Right lobe of liver (tissue), 6 donors: Measurements from ENCODE around the gene NYAP1. TPM values are rescaled to one million over a fixed set of nuclear protein-coding genes. Genes with fewer than 3 reads are reported as not detected.

Experiments used
- ATAC-seq, 4 donors: fragments of 200-7000 bp; cut with Tn5 transposase; one replicate each; pipeline ENCODE4 v1.9.1; 2020; ENCODE audit warnings: mild to moderate bottlenecking in 4 of 4, moderate library complexity in 4 of 4
- DNase-seq, 3 donors: peaks; one replicate each; pipeline ENCODE4 v3.0.0-alpha.2; 2020
- H3K27ac ChIP-seq, 3 donors: fragments of 200-600 bp; one replicate each; pipeline ENCODE4 v1.8.0; 2022
- H3K27me3 ChIP-seq, 2 donors: fragments of 200-600 bp; one replicate each; pipeline ENCODE4 v1.8.0; 2022
- H3K36me3 ChIP-seq, 4 donors: fragments of 200-600 bp; sonication (generic) in 1 of 4; one replicate each; pipeline versions ENCODE4 v1.5.1 to v1.8.0; 2017 to 2022; ENCODE audit warnings: control low read depth in 1 of 4
- H3K4me1 ChIP-seq, 4 donors: fragments of 200-600 bp; sonication (generic) in 1 of 4; one replicate each; pipeline versions ENCODE4 v1.5.1 to v1.8.0; 2017 to 2022; ENCODE audit warnings: control low read depth in 1 of 4
- H3K4me3 ChIP-seq, 3 donors: fragments of 200-600 bp; one replicate each; pipeline ENCODE4 v1.8.0; 2022
- H3K9me3 ChIP-seq, 4 donors: fragments of 200-600 bp; sonication (generic) in 1 of 4; one replicate each; pipeline versions ENCODE4 v1.5.1 to v1.8.0; 2017 to 2022; ENCODE audit warnings: control low read depth in 1 of 4
- POLR2A ChIP-seq: fragments of 450-650 bp; IDR thresholded peaks from one replicate; pipeline ENCODE4 v1.6.1; 2017; ENCODE audit warnings: antibody characterized with exemption, mild to moderate bottlenecking
- WGBS: methylation state at CpG from one replicate; pipeline ENCODE4 v1.1.6; 2018; ENCODE audit warnings: low coverage, low lambda C conversion rate; ENCODE audit not compliant: insufficient coverage; ENCODE audit errors: missing lambda C conversion rate; 5-methylcytosine and 5-hydroxymethylcytosine counted together
- intact Hi-C, 2 donors: fragments of 100-400 bp; cut with DNase I; formaldehyde crosslinking; loops; one replicate each; pipeline versions ENCODE4 v1.11.2 to v1.14.1; 2022
- total RNA-seq, 6 experiments: library from RNA; depleted of rRNA in 2 of 6; stranded (reverse); fragments of >200 nt in 2 of 6; fragmentation: NEBNext Ultra II Directional in 3 of 6; extraction: Animal tissue kit (Norgen Biotek cat#: 25700) in 3 of 6; gene quantifications; one replicate each; pipeline versions ENCODE4 v1.1.0 to v1.2.4, GENCODE V29; 2016 to 2023
- TF ChIP-seq, protein P1 (sequence below), 4 donors: fragments of 200-600 bp in 3 of 4; fragments of 450-650 bp in 1 of 4; IDR thresholded peaks; one replicate each; pipeline versions ENCODE4 v1.5.1 to v1.8.0; 2016 to 2022; ENCODE audit warnings: antibody characterized with exemption in 4 of 4, mild to moderate bottlenecking in 2 of 4
- donor health status: DM: no; HTN: yes; CAD: no.
- donor health status: DM: no; HTN: no; CAD: no.
- donor health status: DM: no; HTN: no; CAD: no.
- donor health status: DM: no; HTN: yes; CAD: no.
- donor health status: DM: no; HTN: yes; CAD: no.

NYAP1 gene
- total RNA-seq, 6 experiments from 2014 or later = 0.06 to 0.74 (median 0.32) TPM

- TF ChIP-seq, protein P1, sequence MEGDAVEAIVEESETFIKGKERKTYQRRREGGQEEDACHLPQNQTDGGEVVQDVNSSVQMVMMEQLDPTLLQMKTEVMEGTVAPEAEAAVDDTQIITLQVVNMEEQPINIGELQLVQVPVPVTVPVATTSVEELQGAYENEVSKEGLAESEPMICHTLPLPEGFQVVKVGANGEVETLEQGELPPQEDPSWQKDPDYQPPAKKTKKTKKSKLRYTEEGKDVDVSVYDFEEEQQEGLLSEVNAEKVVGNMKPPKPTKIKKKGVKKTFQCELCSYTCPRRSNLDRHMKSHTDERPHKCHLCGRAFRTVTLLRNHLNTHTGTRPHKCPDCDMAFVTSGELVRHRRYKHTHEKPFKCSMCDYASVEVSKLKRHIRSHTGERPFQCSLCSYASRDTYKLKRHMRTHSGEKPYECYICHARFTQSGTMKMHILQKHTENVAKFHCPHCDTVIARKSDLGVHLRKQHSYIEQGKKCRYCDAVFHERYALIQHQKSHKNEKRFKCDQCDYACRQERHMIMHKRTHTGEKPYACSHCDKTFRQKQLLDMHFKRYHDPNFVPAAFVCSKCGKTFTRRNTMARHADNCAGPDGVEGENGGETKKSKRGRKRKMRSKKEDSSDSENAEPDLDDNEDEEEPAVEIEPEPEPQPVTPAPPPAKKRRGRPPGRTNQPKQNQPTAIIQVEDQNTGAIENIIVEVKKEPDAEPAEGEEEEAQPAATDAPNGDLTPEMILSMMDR (IDR thresholded peaks at IDR 0.05) = peak; percentile 50 to 77 (median 68)
- no peak for TF ChIP-seq POLR2A
- 19% methylated on average over 2 of the region's 17 CpGs for whole genome bisulfite sequencing
- peaks cover 0 to 14% (median 2%) of the 10 kb centered on the region in 4 donors for H3K4me1 ChIP-seq
- no peak overlapping the region for H3K4me3 ChIP-seq
- no peaks in the 10 kb centered on the region for H3K9me3 ChIP-seq
- DNase-seq (peak; percentile 74 to 81 (median 78)), ATAC-seq (peak; percentile 84 to 90 (median 88))
- no peak overlapping the region for H3K27ac ChIP-seq
- no peaks in the 10 kb centered on the region for H3K27me3 ChIP-seq
- peaks cover 0 to 1% (median 0%) of the 10 kb centered on the region in 4 donors for H3K36me3 ChIP-seq
- intact Hi-C loops = no loop called here
Observed at GRCh38 chr7:100465702-100466311, 17.9 kb upstream of the NYAP1 start.

DNA sequence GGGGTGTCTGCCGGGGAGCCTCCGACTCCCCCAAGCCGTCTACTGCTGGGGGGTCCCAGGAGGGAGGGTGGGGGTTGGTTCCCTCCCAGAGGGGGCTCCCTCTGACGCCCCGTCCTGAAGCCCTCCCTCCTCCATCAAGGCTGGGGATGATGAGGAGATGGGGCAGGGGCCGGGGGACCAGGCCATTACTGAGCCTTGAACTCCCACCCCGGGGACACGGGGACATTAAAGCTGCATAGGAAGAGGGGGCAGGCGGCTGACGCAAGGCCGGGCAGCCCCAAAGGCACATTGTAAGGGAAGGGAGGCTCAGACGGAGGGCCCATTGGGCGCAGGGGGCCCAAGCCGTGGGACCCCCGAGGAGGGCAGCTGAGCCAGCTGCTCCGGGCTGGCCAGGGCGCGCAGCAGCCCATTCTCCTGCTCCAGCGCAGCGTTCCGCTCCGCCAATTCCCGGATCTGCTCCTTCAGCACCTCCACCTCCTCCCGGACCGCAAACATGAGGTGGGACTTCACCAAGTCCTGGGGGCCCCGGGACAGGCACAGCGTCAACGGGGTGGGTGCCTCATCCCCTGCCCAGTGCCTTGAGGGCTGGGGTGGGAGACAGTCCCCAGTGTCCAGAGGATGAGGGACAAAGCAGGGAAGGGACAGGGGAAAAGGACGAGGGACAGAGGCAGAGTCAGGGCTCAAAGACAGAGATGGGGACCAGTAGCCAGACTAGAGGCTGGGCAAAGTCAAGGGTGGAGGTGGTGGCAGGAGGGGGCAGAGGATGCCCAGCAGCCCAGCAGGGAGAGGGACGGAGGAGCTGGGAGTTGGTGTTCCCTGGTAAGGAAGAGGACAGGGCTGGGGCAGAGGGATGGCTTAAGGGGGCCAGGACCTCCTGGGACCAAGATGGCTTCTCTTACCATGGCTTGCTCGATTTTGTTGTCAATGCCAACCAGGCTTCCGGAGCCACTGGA, 16.8 kb upstream of the NYAP1 start:
- intact Hi-C loops = no loop called here
- DNase-seq (no peak), ATAC-seq (no peak)
- Histone ChIP-seq H3K27me3 (no peaks in the 10 kb centered on the region), H3K9me3 (no peaks in the 10 kb centered on the region), H3K27ac (no peak overlapping the region), H3K4me3 (no peak overlapping the region), H3K4me1 (peaks cover 0 to 14% (median 2%) of the 10 kb centered on the region in 4 donors), H3K36me3 (peaks cover 0 to 1% (median 0%) of the 10 kb centered on the region in 4 donors)
- WGBS = 56% methylated on average over 15 of the region's 32 CpGs
- TF ChIP-seq POLR2A = no peak
- TF ChIP-seq, protein P1 (IDR thresholded peaks at IDR 0.05) = no peak

- peaks cover 0 to 1% (median 0%) of the 10 kb centered on the region in 4 donors for H3K36me3 ChIP-seq
- intact Hi-C loops = no loop called here
Observed at GRCh38 chr7:100467638-100468373, 15.9 kb upstream of the NYAP1 start.

More at GRCh38 chr7:100467638-100468373, 15.9 kb upstream of the NYAP1 start:
- Histone ChIP-seq H3K9me3 (no peaks in the 10 kb centered on the region), H3K4me3 (no peak overlapping the region), H3K27me3 (no peaks in the 10 kb centered on the region), H3K4me1 (peaks cover 0 to 14% (median 2%) of the 10 kb centered on the region in 4 donors), H3K27ac (no peak overlapping the region)
- no peak for TF ChIP-seq POLR2A
- TF ChIP-seq, protein P1 (IDR thresholded peaks at IDR 0.05) = no peak
- no peak for ATAC-seq
- DNase-seq = no peak
- WGBS = 45% methylated on average over 4 of the region's 22 CpGs
